Daoy (cell line): ENCODE measurements around the gene PDCD6IP. TPM values are rescaled to one million over a fixed set of nuclear protein-coding genes. Genes with fewer than 3 reads are reported as not detected.

Experiments used
- total RNA-seq: library from RNA; depleted of rRNA; stranded (reverse); fragments of >200 nt; shearing (Covaris generic); gene quantifications from 2 replicates; pipeline ENCODE4 v1.2.3, GENCODE V29; 2014; rRNA removed

PDCD6IP gene
- total RNA-seq, 1 experiment from 2014 or later, result 45.4 TPM

Other genes starting within 250 kb of the PDCD6IP start
- gene CLASP2, start 80.4 kb upstream of the PDCD6IP start, total RNA-seq, result 18.6 and 71.6 TPM in 2 replicates